HL-60 (cell line): ENCODE results near the gene CSNK1D.

ENCODE experiments used
- DNase-seq, 2 experiments: peaks; one replicate each; pipeline ENCODE4 v3.0.0-alpha.2; 2010 to 2020; ENCODE audit warnings: low read depth in 1 of 2, low spot score in 1 of 2
- H3K27ac ChIP-seq: fragments of 250-450 bp; sonication (Bioruptor Pico); replicated peaks from 2 replicates; pipeline ENCODE4 v1.5.1; 2020; ENCODE audit warnings: mild to moderate bottlenecking, moderate library complexity
- H3K27me3 ChIP-seq: fragments of 250-450 bp; sonication (Bioruptor Pico); 2 replicates; pipeline ENCODE4 v1.5.1; 2021; ENCODE audit warnings: mild to moderate bottlenecking, moderate library complexity; ENCODE audit not compliant: insufficient read depth, poor library complexity, severe bottlenecking
- H3K4me3 ChIP-seq: replicated peaks from 2 replicates; pipeline ENCODE4 v1.5.1; 2011; ENCODE audit warnings: mild to moderate bottlenecking, control low read depth, low read length; ENCODE audit not compliant: insufficient read depth
- CTCF ChIP-seq: IDR thresholded peaks from one replicate; pipeline ENCODE4 v1.5.1; 2011; ENCODE audit warnings: low read length, control low read depth, inconsistent platforms; ENCODE audit not compliant: insufficient read depth
- GABPA ChIP-seq: IDR thresholded peaks from 2 replicates; pipeline ENCODE4 v1.6.1; 2012; ENCODE audit warnings: low read depth
- POLR2AphosphoS5 ChIP-seq: IDR thresholded peaks from 2 replicates; pipeline ENCODE4 v1.6.1; 2012; ENCODE audit warnings: low read depth
- REST ChIP-seq: IDR thresholded peaks from 2 replicates; pipeline ENCODE4 v1.6.1; 2012; ENCODE audit warnings: low read depth; ENCODE audit not compliant: insufficient replicate concordance
- SPI1 ChIP-seq: IDR thresholded peaks from 2 replicates; pipeline ENCODE4 v1.6.1; 2012; ENCODE audit warnings: low read depth, mild to moderate bottlenecking, borderline replicate concordance

The CSNK1D gene

GRCh38 chr17:82237746-82238471, 35.6 kb downstream of the CSNK1D start:
- Histone ChIP-seq H3K27ac (peak overlapping the region; percentile 91), H3K27me3 (no peaks in the 10 kb centered on the region)

GRCh38 chr17:82237083-82237745, 36.3 kb downstream of the CSNK1D start:
- Histone ChIP-seq H3K27ac (peak overlapping the region; percentile 91), H3K27me3 (no peaks in the 10 kb centered on the region), H3K4me3 (peak overlapping the region; percentile 37)
- peak; percentile 68 to 75 for DNase-seq
- TF ChIP-seq POLR2AphosphoS5 (peak; percentile 33; the same call in 1 of the 2 replicates), REST (no peak), SPI1 (no peak; the same call in 1 of the 2 replicates)

More at GRCh38 chr17:82237746-82238471, 35.6 kb downstream of the CSNK1D start:
- TF ChIP-seq REST (peak; percentile 24), POLR2AphosphoS5 (no peak)
- peak overlapping the region; percentile 23 for H3K4me3 ChIP-seq
- DNase-seq, result peak; percentile 57 to 63

- peak overlapping the region; percentile 91 for H3K27ac ChIP-seq
- TF ChIP-seq GABPA (no peak), REST (no peak), SPI1 (0 out of 2 replicates have a peak, but pooled peaks have one; percentile 8), POLR2AphosphoS5 (peak; percentile 21; the same call in 1 of the 2 replicates), CTCF (peak; percentile 83)
- H3K27me3 ChIP-seq, result no peaks in the 10 kb centered on the region
- DNase-seq, result peak; percentile 83 to 89
- peak overlapping the region; percentile 37 for H3K4me3 ChIP-seq
Observed at GRCh38 chr17:82236142-82236971, 37.1 kb downstream of the CSNK1D start.
